HepG2 (cell line): ENCODE data around the gene ZBTB20. TPM values are rescaled to one million over a fixed set of nuclear protein-coding genes. Genes with fewer than 3 reads are reported as not detected.
A peak's percentile ranks its signal among the peaks of the same experiment; 100 is the strongest.

Experiments used
- ATAC-seq: fragments of 200-7000 bp; cut with Tn5 transposase; 3 replicates; pipeline ENCODE4 v1.9.1; 2020; ENCODE audit warnings: mild to moderate bottlenecking, moderate library complexity
- BruUV-seq: library from RNA; stranded (reverse); fragments of 400-500 nt; replicated peaks from 2 replicates; lab custom pipeline; 2021; lab: Mats Ljungman, UMichigan
- CTCF ChIA-PET: fragments of 300-600 bp; formaldehyde crosslinking; extraction: SDS; loops from one replicate; lab custom pipeline; 2021; ENCODE audit warnings: low total read pairs, inconsistent platforms, low intra/inter-chr PET ratio; lab: Yijun Ruan, JAX
- POLR2A ChIA-PET: fragments of 350-600 bp; sonication (Branson Sonifier 250); formaldehyde crosslinking; loops from one replicate; lab custom pipeline; 2020; ENCODE audit warnings: antibody characterized with exemption, inconsistent platforms; lab: Yijun Ruan, JAX
- DNase-seq: peaks from one replicate; pipeline ENCODE4 v3.0.0-alpha.2; 2015; ENCODE audit warnings: low spot score
- FAIRE-seq: peaks from 3 replicates; lab custom pipeline; 2011; peaks lifted over from hg19 to GRCh38; lab: Jason Lieb, UNC
- H2AFZ ChIP-seq: one replicate; pipeline ENCODE4 v1.6.1; 2011; ENCODE audit warnings: low read length, inconsistent platforms
- H3K27ac ChIP-seq: fragments of 300-600 bp; 3 replicates; pipeline ENCODE4 v1.8.0; 2011; ENCODE audit warnings: mixed run types, mild to moderate bottlenecking, mixed read lengths, low read length, inconsistent platforms; ENCODE audit not compliant: insufficient read depth; ENCODE audit errors: extremely low read length
- H3K27me3 ChIP-seq, 2 experiments: fragments of 200-600 bp in 1 of 2; 2 replicates in 1 of 2; 3 replicates in 1 of 2; pipeline versions ENCODE4 v1.6.0 to v1.8.0; 2011; ENCODE audit warnings: low read length in 2 of 2, mild to moderate bottlenecking in 2 of 2, moderate library complexity in 2 of 2, inconsistent platforms in 1 of 2; ENCODE audit not compliant: insufficient read depth in 2 of 2, control insufficient read depth in 1 of 2
- H3K36me3 ChIP-seq, 2 experiments: fragments of 200-600 bp in 1 of 2; replicated peaks in 1 of 2; 2 replicates in 1 of 2; 3 replicates in 1 of 2; pipeline versions ENCODE4 v1.5.1 to v1.8.0; 2011; ENCODE audit warnings: low read length in 2 of 2, inconsistent platforms in 1 of 2; ENCODE audit not compliant: insufficient read depth in 2 of 2, control insufficient read depth in 1 of 2
- H3K4me1 ChIP-seq: 2 replicates; pipeline ENCODE4 v1.5.1; 2012; ENCODE audit warnings: low read length, inconsistent platforms; ENCODE audit not compliant: insufficient read depth
- H3K4me2 ChIP-seq: 2 replicates; pipeline ENCODE4 v1.6.0; 2011; ENCODE audit warnings: low read depth, low read length, inconsistent platforms
- H3K4me3 ChIP-seq, 3 experiments: fragments of 200-600 bp in 1 of 3; sonication (generic), shearing (Covaris generic) in 1 of 3; replicated peaks in 1 of 3; 2 replicates each; pipeline ENCODE4 v1.5.1; 2011 to 2016; ENCODE audit warnings: low read length in 3 of 3, inconsistent platforms in 2 of 3, low read depth in 2 of 3, mild to moderate bottlenecking in 2 of 3, control low read depth in 1 of 3, mixed read lengths in 1 of 3; ENCODE audit not compliant: insufficient read depth in 1 of 3
- H3K79me2 ChIP-seq: one replicate; pipeline ENCODE4 v1.6.1; 2011; ENCODE audit warnings: low read length, inconsistent platforms; ENCODE audit not compliant: insufficient read depth
- H3K9ac ChIP-seq: 2 replicates; pipeline ENCODE4 v1.6.0; 2011; ENCODE audit warnings: mild to moderate bottlenecking, low read depth, low read length, inconsistent platforms; ENCODE audit not compliant: insufficient read depth
- H3K9me3 ChIP-seq: 2 replicates; pipeline ENCODE4 v1.5.1; 2012; ENCODE audit warnings: mild to moderate bottlenecking, low read length
- H4K20me1 ChIP-seq: 2 replicates; pipeline ENCODE4 v1.6.0; 2011; ENCODE audit warnings: inconsistent platforms, mild to moderate bottlenecking, low read length, moderate library complexity; ENCODE audit not compliant: insufficient read depth
- HNF4G ChIP-seq, 2 experiments: sonication (generic) in 1 of 2; formaldehyde crosslinking in 1 of 2; IDR thresholded peaks; 2 replicates each; pipeline versions ENCODE4 v1.4.0 to v1.6.1; 2011 to 2020; ENCODE audit warnings: borderline replicate concordance in 2 of 2, low read depth in 2 of 2, mild to moderate bottlenecking in 2 of 2, low read length in 1 of 2, missing genetic modification reagents in 1 of 2, moderate library complexity in 1 of 2
- HNRNPUL1 ChIP-seq: fragments of 200-400 bp; formaldehyde crosslinking; IDR thresholded peaks from 2 replicates; pipeline ENCODE4 v1.6.1; 2017; ENCODE audit warnings: low read depth, mild to moderate bottlenecking, low read length, moderate library complexity
- NR2F6 ChIP-seq, 2 experiments: IDR thresholded peaks; 2 replicates each; pipeline ENCODE4 v1.6.1; 2016; ENCODE audit warnings: antibody characterized with exemption in 1 of 2, mild to moderate bottlenecking in 1 of 2
- RAD21 ChIP-seq: fragments of 450-650 bp; formaldehyde crosslinking; IDR thresholded peaks from 2 replicates; pipeline ENCODE4 v1.5.0; 2020; ENCODE audit warnings: mild to moderate bottlenecking
- SMC3 ChIP-seq: IDR thresholded peaks from 2 replicates; pipeline ENCODE4 v1.6.1; 2011; ENCODE audit warnings: low read length, improper control_type of control experiment
- STAG1 ChIP-seq: sonication (generic); formaldehyde crosslinking; IDR thresholded peaks from 2 replicates; pipeline ENCODE4 v1.4.0; 2020; ENCODE audit warnings: missing genetic modification reagents
- WGBS: methylation state at CpG from one replicate; pipeline ENCODE4 v1.1.6; 2017; ENCODE audit warnings: low lambda C conversion rate; 5-methylcytosine and 5-hydroxymethylcytosine counted together
- in situ Hi-C: cut with HindIII; loops from 2 replicates; pipeline ENCODE4 v1.10.0; 2017; ENCODE audit warnings: low pct_unique_long_range_greater_than_20kb; ENCODE audit not compliant: extremely low pct_ligation_motif_present
- intact Hi-C: fragments of 100-400 bp; cut with micrococcal nuclease; formaldehyde crosslinking; loops from one replicate; pipeline ENCODE4 v1.10.0; 2022; ENCODE audit not compliant: unreplicated experiment
- polyA plus RNA-seq, 8 experiments: library from polyadenylated mRNA; depleted of rRNA in 3 of 8; stranded (reverse) in 7 of 8; unstranded in 1 of 8; fragments of >200 nt; fragmentation: Illumina TruSeq in 4 of 8; extraction: Trizol in 4 of 8; gene quantifications; 2 replicates each; pipeline versions ENCODE4 v1.2.1 to v1.2.3, GENCODE V29; 2011 to 2016; ENCODE audit warnings: low read depth in 4 of 8, missing spikeins in 1 of 8, mixed read lengths in 1 of 8; ENCODE audit not compliant: insufficient read depth in 1 of 8
- total RNA-seq, 5 experiments: library from RNA; depleted of rRNA; stranded (reverse); fragments of >200 nt; fragmentation: Illumina TruSeq; extraction: Trizol; gene quantifications; 2 replicates each; pipeline ENCODE4 v1.2.3, GENCODE V29; 2016; ENCODE audit warnings: low read depth in 1 of 5
- TF ChIP-seq, protein P1 (sequence below): IDR thresholded peaks from 2 replicates; pipeline ENCODE4 v1.6.1; 2016; ENCODE audit warnings: low read depth
- TF ChIP-seq, protein P2 (sequence below): IDR thresholded peaks from 2 replicates; pipeline ENCODE4 v1.4.0; 2020; ENCODE audit warnings: mild to moderate bottlenecking, missing genetic modification reagents
- TF ChIP-seq, protein P3 (sequence below): sonication (generic); formaldehyde crosslinking; IDR thresholded peaks from 2 replicates; pipeline ENCODE4 v1.5.0; 2020; ENCODE audit warnings: mild to moderate bottlenecking, missing genetic modification reagents, moderate library complexity

ZBTB20 gene
- total and polyA plus RNA-seq, 2 of the 13 experiments (the other 11 are each of a cell fraction or from before 2014, with no cell fraction given): 1.9 to 8.8 TPM

DNA sequence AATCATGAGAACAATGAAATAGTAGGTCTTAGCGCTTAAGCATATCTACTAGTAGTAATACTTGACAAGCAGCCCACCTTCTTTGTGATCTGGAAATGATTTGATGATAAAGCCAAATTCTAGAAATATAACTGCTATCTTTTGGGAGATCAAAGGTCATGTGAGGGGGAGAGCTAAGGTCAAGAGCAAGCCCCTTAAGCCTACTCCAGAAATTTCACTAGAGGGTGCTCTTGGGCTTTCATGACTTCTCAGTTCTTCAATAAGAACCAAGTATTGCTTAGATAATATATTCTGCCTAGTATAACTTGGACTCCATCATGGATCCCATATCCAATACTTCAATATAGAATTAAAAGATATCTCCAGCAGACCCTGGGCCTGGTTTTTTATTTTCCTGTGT lies 319.6 kb downstream of the ZBTB20 start:
- no TSS peak for BruUV-seq
- Histone ChIP-seq H3K27ac (no peak overlapping the region), H3K27me3 (no peaks in the 10 kb centered on the region), H3K9me3 (no peaks in the 10 kb centered on the region), H3K79me2 (no peaks in the 10 kb centered on the region), H3K36me3 (no peaks in the 10 kb centered on the region), H4K20me1 (no peaks in the 10 kb centered on the region), H3K4me2 (no peak overlapping the region), H3K9ac (no peak overlapping the region), H3K4me3 (no peak overlapping the region), H2AFZ (no peak overlapping the region), H3K4me1 (no peaks in the 10 kb centered on the region)
- ChIA-PET CTCF (interaction anchor here (1.5 kb wide), 1 partner anchor 265 kb away, joined by 8 read pairs; no protein-coding TSS in a partner anchor), POLR2A (no interaction called here)
- in situ Hi-C loops: loop anchor here (10.0 kb wide), 1 partner anchor 257 kb away; no protein-coding TSS in a partner anchor
- WGBS: 89% methylated on average over 1 of the region's 1 CpG
- FAIRE-seq (no peak), DNase-seq (peak; percentile 66), ATAC-seq (peak; percentile 89)
- intact Hi-C loops: loop anchor here (1.0 to 2.0 kb wide), 4 partner anchors 265 to 987 kb away; no protein-coding TSS in a partner anchor
- TF ChIP-seq SMC3: peak; percentile 68
- peak; percentile 88 for TF ChIP-seq NR2F6 (IDR thresholded peaks at IDR 0.05)
- peak; percentile 89 for TF ChIP-seq NR2F6 (CRISPR knock-in tag; IDR thresholded peaks at IDR 0.05)
- peak; percentile 82 for TF ChIP-seq HNF4G (IDR thresholded peaks at IDR 0.05; ENCODE audit: borderline replicate concordance, low read depth, low read length)
- no peak for TF ChIP-seq HNF4G (CRISPR knock-in tag; IDR thresholded peaks at IDR 0.05; ENCODE audit: borderline replicate concordance, low read depth)
- TF ChIP-seq, protein P1, sequence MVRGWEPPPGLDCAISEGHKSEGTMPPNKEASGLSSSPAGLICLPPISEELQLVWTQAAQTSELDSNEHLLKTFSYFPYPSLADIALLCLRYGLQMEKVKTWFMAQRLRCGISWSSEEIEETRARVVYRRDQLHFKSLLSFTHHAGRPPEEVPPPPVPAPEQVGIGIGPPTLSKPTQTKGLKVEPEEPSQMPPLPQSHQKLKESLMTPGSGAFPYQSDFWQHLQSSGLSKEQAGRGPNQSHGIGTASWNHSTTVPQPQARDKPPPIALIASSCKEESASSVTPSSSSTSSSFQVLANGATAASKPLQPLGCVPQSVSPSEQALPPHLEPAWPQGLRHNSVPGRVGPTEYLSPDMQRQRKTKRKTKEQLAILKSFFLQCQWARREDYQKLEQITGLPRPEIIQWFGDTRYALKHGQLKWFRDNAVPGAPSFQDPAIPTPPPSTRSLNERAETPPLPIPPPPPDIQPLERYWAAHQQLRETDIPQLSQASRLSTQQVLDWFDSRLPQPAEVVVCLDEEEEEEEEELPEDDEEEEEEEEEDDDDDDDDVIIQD (CRISPR knock-in tag): no peak
- TF ChIP-seq, protein P2, sequence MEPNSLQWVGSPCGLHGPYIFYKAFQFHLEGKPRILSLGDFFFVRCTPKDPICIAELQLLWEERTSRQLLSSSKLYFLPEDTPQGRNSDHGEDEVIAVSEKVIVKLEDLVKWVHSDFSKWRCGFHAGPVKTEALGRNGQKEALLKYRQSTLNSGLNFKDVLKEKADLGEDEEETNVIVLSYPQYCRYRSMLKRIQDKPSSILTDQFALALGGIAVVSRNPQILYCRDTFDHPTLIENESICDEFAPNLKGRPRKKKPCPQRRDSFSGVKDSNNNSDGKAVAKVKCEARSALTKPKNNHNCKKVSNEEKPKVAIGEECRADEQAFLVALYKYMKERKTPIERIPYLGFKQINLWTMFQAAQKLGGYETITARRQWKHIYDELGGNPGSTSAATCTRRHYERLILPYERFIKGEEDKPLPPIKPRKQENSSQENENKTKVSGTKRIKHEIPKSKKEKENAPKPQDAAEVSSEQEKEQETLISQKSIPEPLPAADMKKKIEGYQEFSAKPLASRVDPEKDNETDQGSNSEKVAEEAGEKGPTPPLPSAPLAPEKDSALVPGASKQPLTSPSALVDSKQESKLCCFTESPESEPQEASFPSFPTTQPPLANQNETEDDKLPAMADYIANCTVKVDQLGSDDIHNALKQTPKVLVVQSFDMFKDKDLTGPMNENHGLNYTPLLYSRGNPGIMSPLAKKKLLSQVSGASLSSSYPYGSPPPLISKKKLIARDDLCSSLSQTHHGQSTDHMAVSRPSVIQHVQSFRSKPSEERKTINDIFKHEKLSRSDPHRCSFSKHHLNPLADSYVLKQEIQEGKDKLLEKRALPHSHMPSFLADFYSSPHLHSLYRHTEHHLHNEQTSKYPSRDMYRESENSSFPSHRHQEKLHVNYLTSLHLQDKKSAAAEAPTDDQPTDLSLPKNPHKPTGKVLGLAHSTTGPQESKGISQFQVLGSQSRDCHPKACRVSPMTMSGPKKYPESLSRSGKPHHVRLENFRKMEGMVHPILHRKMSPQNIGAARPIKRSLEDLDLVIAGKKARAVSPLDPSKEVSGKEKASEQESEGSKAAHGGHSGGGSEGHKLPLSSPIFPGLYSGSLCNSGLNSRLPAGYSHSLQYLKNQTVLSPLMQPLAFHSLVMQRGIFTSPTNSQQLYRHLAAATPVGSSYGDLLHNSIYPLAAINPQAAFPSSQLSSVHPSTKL: 0 out of 2 replicates have a peak, but pooled peaks have one; percentile 16
- TF ChIP-seq STAG1 (CRISPR knock-in tag): peak; percentile 73
- no peak for TF ChIP-seq HNRNPUL1
- TF ChIP-seq RAD21 (CRISPR knock-in tag): peak; percentile 62
- TF ChIP-seq, protein P3, sequence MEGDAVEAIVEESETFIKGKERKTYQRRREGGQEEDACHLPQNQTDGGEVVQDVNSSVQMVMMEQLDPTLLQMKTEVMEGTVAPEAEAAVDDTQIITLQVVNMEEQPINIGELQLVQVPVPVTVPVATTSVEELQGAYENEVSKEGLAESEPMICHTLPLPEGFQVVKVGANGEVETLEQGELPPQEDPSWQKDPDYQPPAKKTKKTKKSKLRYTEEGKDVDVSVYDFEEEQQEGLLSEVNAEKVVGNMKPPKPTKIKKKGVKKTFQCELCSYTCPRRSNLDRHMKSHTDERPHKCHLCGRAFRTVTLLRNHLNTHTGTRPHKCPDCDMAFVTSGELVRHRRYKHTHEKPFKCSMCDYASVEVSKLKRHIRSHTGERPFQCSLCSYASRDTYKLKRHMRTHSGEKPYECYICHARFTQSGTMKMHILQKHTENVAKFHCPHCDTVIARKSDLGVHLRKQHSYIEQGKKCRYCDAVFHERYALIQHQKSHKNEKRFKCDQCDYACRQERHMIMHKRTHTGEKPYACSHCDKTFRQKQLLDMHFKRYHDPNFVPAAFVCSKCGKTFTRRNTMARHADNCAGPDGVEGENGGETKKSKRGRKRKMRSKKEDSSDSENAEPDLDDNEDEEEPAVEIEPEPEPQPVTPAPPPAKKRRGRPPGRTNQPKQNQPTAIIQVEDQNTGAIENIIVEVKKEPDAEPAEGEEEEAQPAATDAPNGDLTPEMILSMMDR: peak; percentile 68
